Cerebellar cortex (tissue), 1 donor: ENCODE data around the gene CDH23.

ENCODE experiments used
- DNase-seq: peaks from one replicate; pipeline ENCODE4 v3.0.0-alpha.2; 2015; ENCODE audit warnings: low spot score

Gene CDH23

GRCh38 chr10:71369602-71370001 lies 27.1 kb upstream of the CDH23 start:
- no peak for DNase-seq

DNA sequence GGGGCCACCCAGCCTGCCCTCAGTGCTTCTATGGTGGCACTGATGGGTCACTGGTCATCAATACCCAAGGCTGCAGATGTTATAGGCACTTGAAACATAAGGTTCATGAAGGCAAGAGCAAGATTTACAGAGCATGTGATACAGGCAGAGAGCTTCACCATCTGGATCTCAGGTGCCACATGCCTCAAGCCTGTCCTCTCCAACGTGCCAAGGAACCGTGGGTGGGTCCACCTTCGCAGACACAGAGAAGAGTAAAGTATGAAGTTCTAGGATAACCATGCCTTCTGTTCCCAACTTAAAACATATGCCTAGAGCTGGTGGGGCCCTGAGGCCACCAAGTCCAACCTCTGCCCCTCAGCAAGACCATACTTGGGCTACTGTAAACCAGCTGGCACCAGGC lies 26.7 kb upstream of the CDH23 start:
- DNase-seq: no peak

DNA sequence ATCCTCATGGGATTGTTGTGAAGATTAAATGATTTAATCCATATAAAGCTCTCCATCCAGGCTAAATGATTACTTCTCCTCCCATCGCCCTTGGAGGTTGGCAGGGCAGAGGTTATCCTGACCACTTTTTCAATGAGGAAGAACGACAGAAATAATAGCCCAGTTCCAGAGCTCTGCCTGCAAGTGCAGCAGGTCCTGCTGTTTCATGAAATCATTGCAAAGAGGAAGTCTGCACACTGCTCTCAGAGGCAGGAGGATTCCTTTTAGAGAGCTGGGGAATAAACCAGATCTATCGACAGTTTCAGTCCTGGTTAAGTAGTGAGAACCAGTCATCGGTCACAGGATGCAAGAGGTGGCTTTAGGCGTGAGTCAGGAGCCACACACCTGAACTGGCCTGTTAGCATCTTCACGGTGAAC lies 25.0 kb upstream of the CDH23 start:
- no peak for DNase-seq

DNA sequence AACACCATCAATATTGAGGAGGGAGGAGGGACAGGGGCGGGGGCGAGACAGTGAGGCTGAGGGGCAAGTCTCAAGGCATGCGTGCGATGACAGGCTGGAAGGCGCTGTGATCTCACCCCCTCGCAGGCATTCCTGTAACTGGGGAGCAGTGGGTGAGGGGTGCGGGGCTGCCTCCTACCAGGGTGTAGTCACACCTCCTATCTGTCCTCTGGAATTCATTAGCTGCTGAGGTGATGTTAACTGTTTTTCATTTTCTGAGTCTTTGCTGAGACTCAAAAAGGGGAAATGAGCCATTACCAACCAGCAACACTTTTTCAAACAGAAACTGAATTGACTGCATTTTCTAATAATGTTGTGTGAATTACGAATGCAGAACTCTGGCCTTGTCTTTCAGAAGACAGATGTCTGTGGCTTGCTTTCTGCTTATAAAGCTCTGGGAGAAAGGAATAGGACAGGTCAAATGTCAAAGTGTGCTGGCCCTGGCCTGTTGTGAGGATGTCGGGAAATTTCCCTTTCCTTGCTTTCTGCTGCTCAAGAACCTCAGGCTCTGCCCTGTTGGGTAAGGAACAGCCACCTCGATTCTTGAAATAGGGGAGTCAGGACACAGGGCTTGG lies 23.7 kb upstream of the CDH23 start:
- no peak for DNase-seq

DNA sequence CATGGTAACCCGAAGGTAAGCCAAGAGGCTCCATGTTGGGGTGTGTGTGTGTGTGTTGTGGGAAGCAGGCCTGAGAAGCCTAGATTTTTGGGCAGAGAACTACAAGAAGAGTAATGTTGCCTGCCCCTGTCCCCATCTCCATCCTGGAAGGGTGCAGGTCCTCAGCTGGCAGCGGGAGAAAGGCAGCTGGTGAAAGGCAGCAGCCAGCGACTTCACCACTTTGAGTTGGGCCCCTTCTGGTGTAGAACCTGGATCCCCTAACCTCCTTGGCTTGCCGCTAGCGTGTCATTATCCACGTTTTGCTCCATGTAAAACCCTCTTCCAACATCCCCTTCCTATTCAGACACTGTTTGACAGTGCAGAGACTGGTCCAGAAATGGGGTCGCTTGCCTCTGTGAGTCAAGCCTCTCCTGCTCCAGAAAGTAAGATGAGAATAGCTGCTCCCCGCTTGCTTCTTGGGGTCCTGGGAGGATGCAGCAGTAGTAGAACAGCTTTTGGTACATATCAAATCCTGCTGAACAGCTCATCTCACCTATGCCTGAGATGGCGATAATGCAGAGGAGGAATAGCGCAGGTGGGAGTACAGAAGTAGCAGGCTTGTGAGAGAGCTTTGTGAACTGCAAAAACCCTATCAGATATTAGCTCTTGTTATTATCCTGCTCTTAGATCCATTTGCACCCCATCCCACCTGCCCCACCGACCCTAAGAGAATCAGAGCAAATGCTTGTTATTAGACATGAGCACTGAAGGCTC lies 22.1 kb upstream of the CDH23 start:
- no peak for DNase-seq

DNA sequence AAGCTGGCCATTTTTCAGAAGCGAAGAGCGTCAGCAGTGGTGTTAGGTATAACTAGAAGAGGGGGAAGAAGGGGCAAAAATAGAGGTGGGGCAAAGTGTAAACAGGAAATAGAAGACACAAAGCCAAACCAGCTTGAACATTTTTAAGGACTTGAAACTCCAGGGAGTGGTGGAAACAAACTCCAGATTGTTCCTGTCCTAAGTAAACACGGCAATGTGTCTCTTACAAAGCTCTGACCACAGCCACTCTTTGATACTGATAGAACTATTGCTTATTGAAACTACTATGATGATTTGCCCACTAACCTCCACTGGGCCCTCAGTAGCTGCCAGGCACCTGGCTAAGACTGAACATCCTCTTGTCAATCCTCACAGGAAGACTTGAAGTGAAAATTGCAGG lies 20.8 kb upstream of the CDH23 start:
- no peak for DNase-seq

DNA sequence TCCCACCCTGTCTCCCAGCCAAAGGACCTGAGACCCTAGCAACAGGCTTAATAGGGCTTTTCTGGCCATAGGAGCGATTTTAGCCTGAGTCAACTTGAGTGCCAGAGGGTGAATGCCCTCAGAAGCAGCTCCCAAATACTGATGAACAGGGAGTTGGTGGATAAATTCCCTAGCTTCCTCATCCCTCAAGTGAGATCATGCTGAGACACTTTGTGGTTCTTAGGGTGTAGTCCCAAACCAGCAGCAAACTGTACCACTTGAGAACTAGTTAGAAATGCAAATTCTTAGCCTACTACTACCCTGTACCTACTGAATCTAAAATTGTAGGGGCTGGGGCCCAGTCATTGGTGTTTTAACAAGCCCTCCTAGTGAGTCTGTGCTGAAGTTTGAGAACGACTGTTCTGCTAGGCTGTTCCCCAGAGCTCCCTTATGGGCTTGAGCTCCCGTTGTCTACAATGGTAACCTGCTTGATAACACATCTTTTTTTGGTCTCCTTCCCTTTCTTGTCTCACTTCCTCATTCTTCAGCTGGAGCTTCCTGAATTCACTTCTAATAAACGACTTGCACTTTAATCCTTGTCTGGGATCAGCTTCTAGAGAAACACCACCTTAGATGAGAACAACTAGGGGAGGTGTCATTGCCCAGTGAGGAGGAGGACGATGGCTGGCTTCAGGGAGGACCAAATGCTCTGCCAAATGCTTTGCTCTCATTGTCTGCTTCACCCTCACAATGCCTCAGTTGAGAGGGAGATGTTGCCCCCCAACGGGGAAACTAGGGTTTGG lies 18.2 kb upstream of the CDH23 start:
- no peak for DNase-seq

GRCh38 chr10:71379118-71379766 lies 17.5 kb upstream of the CDH23 start:
- DNase-seq: no peak

GRCh38 chr10:71380841-71381240 lies 15.9 kb upstream of the CDH23 start:
- DNase-seq: no peak

- DNase-seq: no peak
Observed at GRCh38 chr10:71381611-71382010, 15.1 kb upstream of the CDH23 start.

- no peak for DNase-seq
Observed at GRCh38 chr10:71382028-71382427, 14.7 kb upstream of the CDH23 start.

GRCh38 chr10:71382757-71383156 lies 14.0 kb upstream of the CDH23 start:
- no peak for DNase-seq

DNA sequence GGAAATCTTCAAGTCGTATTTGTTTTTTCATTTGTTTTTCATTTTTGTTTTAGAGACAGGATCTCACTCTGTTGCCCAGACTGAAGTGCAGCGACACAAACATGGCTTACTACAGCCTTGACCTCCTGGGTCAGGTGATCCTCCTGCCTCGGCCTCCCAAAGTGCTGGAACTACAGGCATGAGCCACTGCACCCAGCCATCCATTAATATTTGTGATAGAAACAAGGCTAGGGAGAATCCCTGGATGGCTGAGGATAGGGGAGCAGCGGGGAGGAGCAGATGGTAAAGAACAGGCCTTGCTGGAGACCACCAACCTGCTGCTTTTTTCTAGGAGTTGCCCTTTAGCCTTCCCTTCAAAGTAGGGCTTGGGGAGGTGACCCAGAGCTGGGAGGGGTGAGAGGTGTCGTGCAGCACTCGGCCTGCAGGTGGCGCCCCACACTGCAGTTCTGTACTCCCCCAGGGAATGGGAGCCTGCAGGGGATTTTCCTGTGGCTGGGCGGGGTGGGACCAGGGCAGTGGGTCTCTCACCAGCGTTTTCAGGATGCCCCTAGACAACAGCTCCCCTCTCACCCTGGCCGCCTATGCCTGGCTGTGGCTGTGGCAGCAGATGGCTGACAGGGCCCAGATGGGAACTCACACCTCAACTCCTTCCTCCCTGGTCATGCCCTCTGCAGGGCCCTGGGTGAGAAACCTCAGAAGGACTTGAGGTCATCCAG lies 12.6 kb upstream of the CDH23 start:
- DNase-seq: peak; percentile 61

- DNase-seq: no peak
Observed at GRCh38 chr10:71388171-71388570, 8.5 kb upstream of the CDH23 start.

- DNase-seq: no peak
Observed at GRCh38 chr10:71388583-71389310, 8.0 kb upstream of the CDH23 start.

DNA sequence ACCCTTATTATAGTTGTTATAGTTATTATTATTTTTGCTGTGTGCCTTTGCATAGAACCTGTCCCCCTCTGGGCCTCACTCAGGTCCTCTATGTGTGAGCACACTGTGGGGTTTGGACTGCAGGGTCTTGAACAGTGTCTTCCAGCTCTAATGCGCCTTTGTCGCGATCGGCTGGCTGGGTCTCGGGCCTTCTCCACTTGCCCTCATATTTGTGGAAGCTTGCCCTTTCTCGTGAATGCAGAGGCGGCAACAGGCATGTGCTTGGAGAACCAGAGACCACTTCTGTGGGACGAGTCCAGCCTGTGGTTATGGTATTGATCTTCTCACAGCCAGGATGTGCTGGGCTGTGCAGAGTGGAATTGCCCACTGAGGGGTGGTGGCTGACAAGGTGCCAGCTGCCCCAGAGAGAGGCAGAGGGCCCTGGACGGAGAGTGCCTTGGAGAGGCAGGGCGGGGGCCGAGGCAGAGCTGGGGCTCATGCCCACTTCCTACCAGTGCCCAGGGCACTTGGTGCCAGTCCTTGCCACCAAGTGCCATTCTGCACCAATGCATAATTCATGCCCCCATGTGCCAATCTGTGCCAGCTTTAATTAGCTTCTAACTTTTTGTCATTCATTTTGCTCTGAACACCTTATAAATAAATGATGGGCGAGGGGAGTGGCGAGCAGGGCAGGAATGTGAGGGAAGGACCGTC lies 6.8 kb upstream of the CDH23 start:
- DNase-seq: no peak

- DNase-seq: no peak
Observed at GRCh38 chr10:71390461-71390835, 6.3 kb upstream of the CDH23 start.

GRCh38 chr10:71390921-71391690 lies 5.6 kb upstream of the CDH23 start:
- no peak for DNase-seq

DNA sequence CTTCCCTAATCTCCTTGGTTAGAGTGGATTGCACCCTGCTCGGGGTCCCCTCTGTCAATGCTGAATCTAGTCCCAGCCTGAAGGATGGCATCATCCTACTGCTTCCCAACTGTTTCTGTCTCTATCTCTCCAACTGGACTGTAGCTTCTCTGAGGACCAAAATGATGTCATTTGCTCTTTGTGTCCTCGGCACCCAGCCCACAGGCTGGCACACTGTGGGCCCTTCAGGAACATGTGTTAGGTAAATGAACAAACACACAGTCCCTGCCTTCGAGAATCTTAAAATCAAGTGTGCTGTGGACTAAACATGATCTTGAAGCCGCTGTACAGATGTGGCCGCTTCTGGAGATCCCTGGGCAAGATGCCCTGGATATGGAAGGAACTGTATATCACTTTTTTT lies 5.0 kb upstream of the CDH23 start:
- peak; percentile 96 for DNase-seq

GRCh38 chr10:71392292-71392691 lies 4.4 kb upstream of the CDH23 start:
- no peak for DNase-seq
